ENCODE measurements around the gene ATL2. TPM values are rescaled to one million over a fixed set of nuclear protein-coding genes. Genes with fewer than 3 reads are reported as not detected.

ATL2 gene
- total and polyA plus RNA-seq, 2 of the 8 experiments (the other 6 are each of a cell fraction or from before 2014, with no cell fraction given) = 38.8 to 84.6 TPM

DNA sequence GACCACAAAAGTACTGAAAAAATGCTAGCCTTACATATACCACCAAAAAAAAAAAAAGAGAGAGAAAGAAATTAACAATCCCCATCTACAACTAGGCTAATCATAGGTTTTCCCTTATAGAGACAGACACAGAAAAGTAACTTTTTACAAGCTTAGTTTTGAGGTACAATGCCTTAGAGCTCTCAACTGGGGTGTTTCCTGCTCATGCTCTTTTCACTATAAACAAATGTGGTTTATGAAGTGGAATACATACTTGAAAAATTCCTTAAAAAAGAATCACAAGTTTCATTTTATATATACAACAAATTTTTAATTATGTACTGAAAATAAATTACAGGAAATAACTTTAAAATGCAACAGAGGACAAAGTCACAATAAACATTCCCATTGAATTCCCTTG lies 82.5 kb downstream of the ATL2 start:
- no peaks in the 10 kb centered on the region for H3K27me3 ChIP-seq (replicated peaks in 1 of 4; ENCODE audit: control insufficient read depth in 3 of 4, extremely low read depth in 1 of 4, insufficient read depth in 3 of 4, low read length in 3 of 4)
- H2BK120ac ChIP-seq (replicated peaks; ENCODE audit: low read depth, low read length) = no peak overlapping the region
- H3K9me3 ChIP-seq (ENCODE audit: insufficient read depth in 2 of 2, low read depth in 1 of 2, low read length in 1 of 2) = no peaks in the 10 kb centered on the region
- H3K56ac ChIP-seq (replicated peaks; ENCODE audit: insufficient read length, low read depth, low read length) = no peak overlapping the region
- no peak overlapping the region for H3K14ac ChIP-seq (ENCODE audit: insufficient read length)
- H2BK12ac ChIP-seq (ENCODE audit: low read depth, low read length) = no peak overlapping the region
- no peak overlapping the region for H2BK5ac ChIP-seq (ENCODE audit: low read depth, low read length)
- H3K9ac ChIP-seq (replicated peaks in 1 of 4; ENCODE audit: extremely low read depth in 1 of 4, low read depth in 3 of 4, low read length in 3 of 4) = no peak overlapping the region
- H4K20me1 ChIP-seq (replicated peaks in 1 of 2; ENCODE audit: control insufficient read depth in 1 of 2, insufficient read depth in 2 of 2, low read length in 2 of 2) = no peaks in the 10 kb centered on the region
- H2AFZ ChIP-seq (ENCODE audit: low read length) = no peak overlapping the region
- H3K27ac ChIP-seq (ENCODE audit: low read depth, low read length) = no peak overlapping the region
- no peaks in the 10 kb centered on the region for H3K79me2 ChIP-seq (ENCODE audit: control insufficient read depth in 1 of 2, insufficient read depth in 2 of 2, low read length in 2 of 2)
- peaks cover 6 to 45% (median 26%) of the 10 kb centered on the region in 4 experiments; a peak in 7 of 8 replicates for H3K36me3 ChIP-seq (ENCODE audit: control insufficient read depth in 2 of 4, insufficient read depth in 4 of 4, low read length in 3 of 4)
- CTCF ChIA-PET (ENCODE audit: partially characterized antibody) = interaction anchor here (1.6 kb wide), 1 partner anchor 171 kb away, joined by 5 read pairs; no protein-coding TSS in a partner anchor
- H3K79me1 ChIP-seq (ENCODE audit: low read depth, low read length) = no peaks in the 10 kb centered on the region
- H2AK5ac ChIP-seq (ENCODE audit: low read depth, low read length) = no peak overlapping the region
- no peak overlapping the region for H2BK20ac ChIP-seq (ENCODE audit: low read length)
- POLR2A ChIA-PET (ENCODE audit: partially characterized antibody) = interaction anchor here (0.7 kb wide), 1 partner anchor 181 kb away, joined by 4 read pairs; no protein-coding TSS in a partner anchor
- DNase-seq (ENCODE audit: low read depth in 1 of 2, low spot score in 2 of 2) (no peak), FAIRE-seq (no peak)
- H4K91ac ChIP-seq (replicated peaks; ENCODE audit: insufficient read length, low read length) = no peak overlapping the region
- H2BK15ac ChIP-seq (ENCODE audit: low read length) = no peak overlapping the region
- H3K4me3 ChIP-seq (ENCODE audit: extremely low read depth in 1 of 4, insufficient read depth in 2 of 4, low read depth in 3 of 4, low read length in 4 of 4) = no peak overlapping the region
- no peak overlapping the region for H3K4me2 ChIP-seq (ENCODE audit: insufficient read depth in 1 of 2, low read depth in 2 of 2, low read length in 2 of 2)
- H4K8ac ChIP-seq (ENCODE audit: extremely low read depth, insufficient read depth, low read length) = no peak overlapping the region
- H3K4ac ChIP-seq (replicated peaks; ENCODE audit: insufficient read length, low read depth, low read length) = no peak overlapping the region
- no peaks in the 10 kb centered on the region for H3K23me2 ChIP-seq (ENCODE audit: low read depth, low read length)
- H3K4me1 ChIP-seq (replicated peaks in 1 of 4; ENCODE audit: control insufficient read depth in 3 of 4, insufficient read depth in 4 of 4, low read length in 3 of 4) = peaks cover 0 to 4% (median 0%) of the 10 kb centered on the region in 4 experiments; a peak in 1 of 7 replicates
- H3K18ac ChIP-seq (ENCODE audit: extremely low read depth, low read length) = no peak overlapping the region
- no peak overlapping the region for H3K23ac ChIP-seq (ENCODE audit: insufficient read length)
- H4K5ac ChIP-seq (ENCODE audit: insufficient read length, low read depth, low read length) = no peak overlapping the region
- no peak for TF ChIP-seq SIX5 (IDR thresholded peaks at IDR 0.05; ENCODE audit: low read depth, low read length)

All from H1 (cell line).